Activated naive CD8-positive, alpha-beta T cell treated with anti-CD3 and anti-CD28 coated beads, Interleukin-2, amount 10 ng/mL, durations not matched to agents 7 days and 5 days (primary cell): Measurements from ENCODE around the gene MSH3. TPM values are rescaled to one million over a fixed set of nuclear protein-coding genes. Genes with fewer than 3 reads are reported as not detected.
"Not testable (repeated sequence)": the region's sequence is repeated elsewhere in the genome, so short reads cannot be mapped to it uniquely, and the experiment has no call there.

Experiments used
- ATAC-seq: fragments of 150-1000 bp; cut with Tn5 transposase; one replicate; pipeline ENCODE4 v1.10.0; 2021; ENCODE audit warnings: low read depth, moderate library complexity
- POLR2A ChIA-PET: fragments of 350-600 bp; sonication (Branson Sonifier 250); formaldehyde crosslinking; loops from one replicate; lab custom pipeline; 2021; ENCODE audit warnings: antibody characterized with exemption; lab: Charles Lee
- DNase-seq: peaks from one replicate; pipeline ENCODE4 v3.0.0; 2021
- H3K27ac Mint-ChIP-seq: one replicate; pipeline ENCODE4 v1.8.0; 2022; ENCODE audit warnings: mild to moderate bottlenecking, mixed read lengths
- H3K27me3 Mint-ChIP-seq: one replicate; pipeline ENCODE4 v1.8.0; 2022; ENCODE audit warnings: mild to moderate bottlenecking, moderate library complexity, mixed read lengths
- H3K36me3 Mint-ChIP-seq: one replicate; pipeline ENCODE4 v1.8.0; 2021; ENCODE audit warnings: mild to moderate bottlenecking, mixed read lengths
- H3K4me1 Mint-ChIP-seq: one replicate; pipeline ENCODE4 v1.8.0; 2021; ENCODE audit warnings: mixed read lengths
- H3K4me3 Mint-ChIP-seq: one replicate; pipeline ENCODE4 v1.8.0; 2022; ENCODE audit warnings: mild to moderate bottlenecking, moderate library complexity, mixed read lengths
- H3K9me3 Mint-ChIP-seq: one replicate; pipeline ENCODE4 v1.8.0; 2021; ENCODE audit warnings: mixed read lengths
- total RNA-seq, 2 experiments: library from RNA; stranded (reverse); gene quantifications; one replicate each; pipeline ENCODE4 v1.2.3, GENCODE V29; 2021

MSH3 gene
- total RNA-seq, 2 experiments from 2014 or later: 18.1 to 18.6 TPM

- Mint-ChIP-seq H3K27ac (no peak overlapping the region), H3K36me3 (peaks cover 42% of the 10 kb centered on the region), H3K4me3 (no peak overlapping the region), H3K4me1 (peaks cover 2% of the 10 kb centered on the region), H3K27me3 (no peaks in the 10 kb centered on the region), H3K9me3 (no peaks in the 10 kb centered on the region)
- ATAC-seq: no peak
- POLR2A ChIA-PET: no interaction called here
- no peak for DNase-seq
Observed at GRCh38 chr5:80799573-80799972, 145.1 kb downstream of the MSH3 start.

DNA sequence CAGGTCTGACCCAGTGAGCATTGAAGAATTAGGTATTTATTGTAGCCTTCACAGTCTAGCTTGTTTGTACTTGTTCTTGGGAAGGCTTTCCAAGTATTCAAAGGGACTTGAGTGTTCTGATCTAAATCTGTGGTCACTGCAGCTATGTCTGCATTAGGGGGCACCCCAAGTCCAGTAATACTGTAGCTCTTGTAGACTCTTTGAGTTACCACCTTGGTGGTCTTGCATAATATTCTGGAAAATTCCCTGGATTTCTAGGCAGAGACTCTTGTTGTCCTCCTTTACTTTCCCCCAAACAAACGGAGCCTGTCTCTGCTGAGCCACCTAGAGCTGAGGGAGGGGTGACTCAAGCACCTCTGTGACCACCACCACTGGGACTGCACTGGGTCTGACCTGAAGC is 149.9 kb downstream of the MSH3 start:
- H3K4me3 Mint-ChIP-seq: no peak overlapping the region
- H3K27me3 Mint-ChIP-seq: no peaks in the 10 kb centered on the region
- H3K36me3 Mint-ChIP-seq: peaks cover 45% of the 10 kb centered on the region
- DNase-seq (no peak), ATAC-seq (no peak)
- POLR2A ChIA-PET: no interaction called here
- no peaks in the 10 kb centered on the region for H3K9me3 Mint-ChIP-seq
- peaks cover 4% of the 10 kb centered on the region for H3K4me1 Mint-ChIP-seq
- no peak overlapping the region for H3K27ac Mint-ChIP-seq

- DNase-seq: no peak
- Mint-ChIP-seq H3K9me3 (no peaks in the 10 kb centered on the region), H3K27me3 (no peaks in the 10 kb centered on the region), H3K4me1 (peaks cover 4% of the 10 kb centered on the region), H3K27ac (no peak overlapping the region), H3K36me3 (peaks cover 45% of the 10 kb centered on the region), H3K4me3 (no peak overlapping the region)
- POLR2A ChIA-PET: no interaction called here
- ATAC-seq: no peak
Observed at GRCh38 chr5:80805038-80805437, 150.6 kb downstream of the MSH3 start.

GRCh38 chr5:80806929-80807328 is 152.5 kb downstream of the MSH3 start:
- H3K9me3 Mint-ChIP-seq: no peaks in the 10 kb centered on the region
- H3K27me3 Mint-ChIP-seq: no peaks in the 10 kb centered on the region
- POLR2A ChIA-PET: no interaction called here
- peaks cover 36% of the 10 kb centered on the region for H3K36me3 Mint-ChIP-seq
- ATAC-seq (peak; percentile 71), DNase-seq (no peak)
- peak overlapping the region; percentile 31 for H3K27ac Mint-ChIP-seq
- H3K4me1 Mint-ChIP-seq: peaks cover 4% of the 10 kb centered on the region
- H3K4me3 Mint-ChIP-seq: no peak overlapping the region

DNA sequence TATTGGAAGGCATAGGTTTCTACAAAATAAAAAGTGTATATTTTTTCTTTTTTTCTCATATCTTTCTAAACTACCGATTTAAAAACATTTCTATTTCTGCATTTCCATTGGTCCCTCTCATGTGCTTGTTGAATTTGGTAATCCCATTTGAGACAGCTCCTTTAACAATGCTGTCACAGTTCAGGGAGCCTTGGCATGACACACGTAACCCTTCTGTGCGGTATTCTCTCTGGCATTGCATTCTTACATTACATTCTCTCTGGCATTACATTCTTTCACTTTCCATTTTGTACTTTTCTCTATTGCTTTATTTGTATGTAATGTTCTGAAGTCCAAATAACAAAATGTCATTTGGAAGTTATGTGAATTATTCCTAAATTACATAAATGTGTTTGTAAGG is 155.0 kb downstream of the MSH3 start:
- POLR2A ChIA-PET: no interaction called here
- H3K4me1 Mint-ChIP-seq: peaks cover 7% of the 10 kb centered on the region
- no peak overlapping the region for H3K4me3 Mint-ChIP-seq
- peaks cover 27% of the 10 kb centered on the region for H3K36me3 Mint-ChIP-seq
- ATAC-seq (no peak), DNase-seq (no peak)
- no peak overlapping the region for H3K27ac Mint-ChIP-seq
- no peaks in the 10 kb centered on the region for H3K27me3 Mint-ChIP-seq
- no peaks in the 10 kb centered on the region for H3K9me3 Mint-ChIP-seq

DNA sequence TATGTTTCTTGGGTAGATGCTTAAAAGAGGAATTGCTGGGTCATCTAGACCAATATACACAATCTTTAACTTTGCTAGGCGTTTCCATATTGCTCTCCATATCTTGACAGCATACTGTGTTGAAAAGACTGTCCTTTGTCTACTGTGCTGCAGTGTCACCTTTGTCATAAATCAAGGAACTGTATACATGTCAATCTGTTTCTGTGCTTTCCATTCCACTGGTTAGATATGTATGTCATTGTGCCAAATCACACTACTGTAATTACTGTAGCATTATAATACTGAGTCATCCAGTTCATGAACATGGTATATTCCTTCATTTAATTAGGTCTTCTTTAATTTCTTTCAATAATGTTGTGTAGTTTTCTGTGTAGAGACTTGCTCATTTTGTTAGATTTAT is 156.0 kb downstream of the MSH3 start:
- H3K27me3 Mint-ChIP-seq: no peaks in the 10 kb centered on the region
- H3K9me3 Mint-ChIP-seq: no peaks in the 10 kb centered on the region
- peaks cover 7% of the 10 kb centered on the region for H3K4me1 Mint-ChIP-seq
- H3K4me3 Mint-ChIP-seq: no peak overlapping the region
- POLR2A ChIA-PET: no interaction called here
- DNase-seq: no peak
- no peak for ATAC-seq
- H3K27ac Mint-ChIP-seq: no peak overlapping the region
- peaks cover 31% of the 10 kb centered on the region for H3K36me3 Mint-ChIP-seq

DNA sequence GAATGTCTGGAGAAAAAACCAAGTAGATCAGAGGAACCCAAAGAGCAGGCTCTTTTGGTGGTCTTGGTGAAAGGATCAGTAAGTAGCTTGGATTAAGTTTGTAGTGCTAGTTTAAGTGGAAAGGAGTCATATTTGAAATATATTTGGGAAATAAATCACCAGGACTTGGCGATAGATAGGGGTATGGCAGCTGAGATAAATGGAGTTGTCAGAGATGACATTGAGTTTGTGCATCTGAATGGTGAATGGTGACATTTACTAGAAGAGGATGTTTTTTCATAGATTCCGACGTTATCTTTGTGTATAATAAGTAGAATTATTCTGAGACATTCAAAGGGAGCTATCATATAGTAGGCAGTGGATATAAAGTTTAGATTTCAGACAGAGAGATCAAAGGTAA is 162.1 kb downstream of the MSH3 start:
- no peak overlapping the region for H3K27ac Mint-ChIP-seq
- no peak for ATAC-seq
- POLR2A ChIA-PET: no interaction called here

GRCh38 chr5:80820685-80821084 is 166.2 kb downstream of the MSH3 start:
- ATAC-seq (no peak), DNase-seq (no peak)
- POLR2A ChIA-PET: interaction anchor here (0.6 kb wide), 1 partner anchor 488 kb away, joined by 5 read pairs; no protein-coding TSS in a partner anchor
- Mint-ChIP-seq H3K9me3 (peaks cover 10% of the 10 kb centered on the region), H3K4me3 (no peak overlapping the region), H3K4me1 (no peaks in the 10 kb centered on the region), H3K36me3 (peaks cover 53% of the 10 kb centered on the region), H3K27ac (no peak overlapping the region), H3K27me3 (no peaks in the 10 kb centered on the region)

More for the DNA sequence above, 162.1 kb downstream of the MSH3 start:
- peaks cover 7% of the 10 kb centered on the region for H3K9me3 Mint-ChIP-seq
- no peaks in the 10 kb centered on the region for H3K27me3 Mint-ChIP-seq
- H3K4me1 Mint-ChIP-seq: peaks cover 2% of the 10 kb centered on the region
- DNase-seq: no peak
- H3K4me3 Mint-ChIP-seq: no peak overlapping the region
- peaks cover 44% of the 10 kb centered on the region for H3K36me3 Mint-ChIP-seq

- H3K27me3 Mint-ChIP-seq: no peaks in the 10 kb centered on the region
- H3K36me3 Mint-ChIP-seq: peaks cover 52% of the 10 kb centered on the region
- no peak overlapping the region for H3K4me3 Mint-ChIP-seq
- no peaks in the 10 kb centered on the region for H3K4me1 Mint-ChIP-seq
- POLR2A ChIA-PET: no interaction called here
- ATAC-seq (no peak), DNase-seq (no peak)
- H3K9me3 Mint-ChIP-seq: peaks cover 4% of the 10 kb centered on the region
- no peak overlapping the region for H3K27ac Mint-ChIP-seq
Observed at GRCh38 chr5:80822640-80823039, 168.2 kb downstream of the MSH3 start.

- peaks cover 13% of the 10 kb centered on the region for H3K9me3 Mint-ChIP-seq
- H3K4me1 Mint-ChIP-seq, H3K27ac Mint-ChIP-seq, POLR2A ChIA-PET, H3K27me3 Mint-ChIP-seq, H3K4me3 Mint-ChIP-seq, ATAC-seq, DNase-seq: not testable (repeated sequence)
- H3K36me3 Mint-ChIP-seq: peaks cover 55% of the 10 kb centered on the region
Observed at GRCh38 chr5:80824159-80824558, 169.7 kb downstream of the MSH3 start.

- Mint-ChIP-seq H3K27ac (no peak overlapping the region), H3K4me1 (no peaks in the 10 kb centered on the region), H3K9me3 (peaks cover 23% of the 10 kb centered on the region), H3K27me3 (no peaks in the 10 kb centered on the region), H3K4me3 (no peak overlapping the region), H3K36me3 (peaks cover 60% of the 10 kb centered on the region)
- DNase-seq (no peak), ATAC-seq (no peak)
- POLR2A ChIA-PET: no interaction called here
Observed at GRCh38 chr5:80825786-80826460, 171.5 kb downstream of the MSH3 start.

DNA sequence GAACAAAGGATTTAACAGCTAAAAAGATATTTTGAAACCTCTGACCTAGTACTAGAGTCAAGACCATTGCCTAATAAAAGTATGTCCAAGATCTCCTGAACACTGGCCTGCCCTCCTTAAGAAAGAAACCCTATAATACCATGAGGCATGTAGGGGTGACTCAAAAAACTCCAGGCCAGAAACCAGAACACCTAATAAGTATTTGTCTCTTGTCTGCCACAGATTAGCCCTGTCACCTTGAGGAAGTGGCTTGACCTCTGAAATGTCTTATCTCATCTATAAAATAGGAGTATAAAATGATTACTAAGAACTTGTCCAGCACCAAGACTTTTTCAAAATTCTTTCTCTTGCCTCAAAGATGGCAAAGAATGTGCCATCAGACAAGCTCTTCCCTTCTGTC is 180.3 kb downstream of the MSH3 start:
- POLR2A ChIA-PET: no interaction called here
- Mint-ChIP-seq H3K27me3 (no peaks in the 10 kb centered on the region), H3K27ac (no peak overlapping the region), H3K36me3 (peaks cover 35% of the 10 kb centered on the region), H3K4me1 (peaks cover 25% of the 10 kb centered on the region), H3K4me3 (no peak overlapping the region), H3K9me3 (peaks cover 6% of the 10 kb centered on the region)
- DNase-seq (no peak), ATAC-seq (no peak)

DNA sequence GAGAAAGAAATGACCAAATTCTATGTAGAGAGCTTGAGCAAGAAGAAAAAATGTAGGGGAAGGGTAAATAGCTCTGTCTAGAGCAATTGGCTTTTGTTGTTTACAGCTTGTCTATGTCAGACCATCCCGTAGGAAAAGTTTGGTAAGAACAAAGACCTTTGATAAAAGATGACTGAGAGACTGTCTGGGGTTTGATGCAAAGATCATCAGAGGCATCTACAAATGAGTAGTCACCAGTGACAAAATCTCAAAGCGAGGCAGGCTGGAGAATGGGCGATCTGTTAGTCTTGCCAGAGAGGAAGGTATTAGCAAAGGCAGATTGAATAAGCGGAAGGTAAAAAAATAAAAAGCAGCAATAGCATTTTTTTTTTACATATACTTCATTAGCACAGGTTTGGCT is 180.7 kb downstream of the MSH3 start:
- Mint-ChIP-seq H3K27me3 (no peaks in the 10 kb centered on the region), H3K36me3 (peaks cover 31% of the 10 kb centered on the region), H3K27ac (no peak overlapping the region), H3K9me3 (peaks cover 4% of the 10 kb centered on the region), H3K4me1 (peaks cover 25% of the 10 kb centered on the region), H3K4me3 (no peak overlapping the region)
- ATAC-seq: no peak
- POLR2A ChIA-PET: no interaction called here
- no peak for DNase-seq

DNA sequence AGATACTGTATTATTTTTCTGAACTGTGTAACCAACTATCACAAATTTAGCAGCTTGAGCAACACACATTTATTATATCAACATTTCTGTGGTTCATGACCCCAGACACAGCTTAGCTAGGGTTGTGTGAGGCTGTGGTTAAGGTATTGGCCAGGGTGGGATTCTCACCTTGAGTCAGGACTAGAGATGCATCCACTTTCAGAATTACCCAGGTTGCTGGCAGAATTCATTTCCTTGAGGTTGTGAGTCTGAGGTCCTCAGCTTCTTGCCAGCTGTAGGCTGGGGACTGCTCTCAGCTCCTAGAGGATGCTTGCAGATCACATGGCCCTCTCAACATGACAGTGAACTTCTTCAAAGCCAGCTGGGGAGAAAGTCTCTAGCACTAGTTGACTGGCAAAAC is 183.2 kb downstream of the MSH3 start:
- DNase-seq (no peak), ATAC-seq (peak; percentile 93)
- Mint-ChIP-seq H3K27ac (no peak overlapping the region), H3K27me3 (no peaks in the 10 kb centered on the region), H3K4me3 (peak overlapping the region; percentile 12), H3K4me1 (peaks cover 28% of the 10 kb centered on the region), H3K9me3 (peaks cover 9% of the 10 kb centered on the region), H3K36me3 (peaks cover 31% of the 10 kb centered on the region)
- POLR2A ChIA-PET: no interaction called here
